SU-DHL-6 (cell line): Measurements from ENCODE around the gene ALKBH7.

ENCODE experiments used
- CTCF ChIP-seq: fragments of 200-600 bp; sonication (generic); IDR thresholded peaks from one replicate; pipeline ENCODE4 v1.5.1; 2017; ENCODE audit warnings: antibody characterized with exemption, mild to moderate bottlenecking, low read length, moderate library complexity; ENCODE audit not compliant: insufficient read depth, poor library complexity, severe bottlenecking
- EZH2phosphoT487 ChIP-seq: fragments of 200-600 bp; sonication (generic), shearing (Covaris generic); conservative IDR thresholded peaks from 2 replicates; pipeline ENCODE4 v1.6.1; 2018; ENCODE audit warnings: mild to moderate bottlenecking, antibody characterized with exemption, low read length, moderate library complexity, mixed read lengths

- TF ChIP-seq CTCF (no peak), EZH2phosphoT487 (no peak)
Observed at GRCh38 chr19:6375411-6376010, 2.9 kb downstream of the ALKBH7 start, which contains the start of gene PSPN.
